K562 (cell line): ENCODE results near the gene CARD18. TPM values are rescaled to one million over a fixed set of nuclear protein-coding genes. Genes with fewer than 3 reads are reported as not detected.

Source experiments
- ATAC-seq: fragments of 200-7000 bp; cut with Tn5 transposase; 3 replicates; pipeline ENCODE4 v1.9.1; 2020; ENCODE audit warnings: moderate library complexity
- BruUV-seq: library from RNA; stranded (reverse); fragments of 400-500 nt; replicated peaks from 2 replicates; lab custom pipeline; 2021; lab: Mats Ljungman, UMichigan
- CTCF ChIA-PET: fragments of 300-600 bp; formaldehyde crosslinking; extraction: SDS; loops from one replicate; lab custom pipeline; 2021; ENCODE audit warnings: low intra/inter-chr PET ratio; lab: Yijun Ruan, JAX
- POLR2A ChIA-PET: fragments of 300-600, 350-650 bp; sonication (Branson Sonifier 250); formaldehyde crosslinking; extraction: SDS; loops from one replicate; lab custom pipeline; 2021; ENCODE audit warnings: antibody characterized with exemption, inconsistent platforms; lab: Yijun Ruan, JAX
- DNase-seq, 4 experiments: peaks; one replicate each; pipeline versions ENCODE4 v3.0.0 to v3.0.0-alpha.2; 2011 to 2018; ENCODE audit warnings: low spot score in 3 of 4, mixed read lengths in 3 of 4; ENCODE audit errors: extremely low read depth in 1 of 4
- FAIRE-seq: peaks from 2 replicates; lab custom pipeline; 2011; peaks lifted over from hg19 to GRCh38; lab: Jason Lieb, UNC
- H2AFZ ChIP-seq: 2 replicates; pipeline ENCODE4 v1.6.0; 2011; ENCODE audit warnings: low read depth, low read length, control low read depth, inconsistent platforms
- H3K27ac ChIP-seq: fragments of 200-600 bp; 3 replicates; pipeline ENCODE4 v1.8.0; 2011; ENCODE audit warnings: low read depth, mild to moderate bottlenecking, control low read depth, inconsistent platforms, low read length, moderate library complexity, mixed read lengths; ENCODE audit errors: extremely low read depth
- H3K27me3 ChIP-seq, 2 experiments: fragments of 300-600 bp in 1 of 2; 2 replicates in 1 of 2; 3 replicates in 1 of 2; pipeline versions ENCODE4 v1.6.0 to v1.8.0; 2011; ENCODE audit warnings: inconsistent platforms in 2 of 2, low read length in 2 of 2, mild to moderate bottlenecking in 1 of 2, mixed read lengths in 1 of 2, moderate library complexity in 1 of 2; ENCODE audit not compliant: control insufficient read depth in 2 of 2, insufficient read depth in 2 of 2
- H3K36me3 ChIP-seq: fragments of 300-600 bp; 3 replicates; pipeline ENCODE4 v1.8.0; 2011; ENCODE audit warnings: mild to moderate bottlenecking, low read length, inconsistent platforms; ENCODE audit not compliant: control insufficient read depth, insufficient read depth
- H3K4me1 ChIP-seq, 2 experiments: fragments of 200-600 bp in 1 of 2; replicated peaks in 1 of 2; 2 replicates in 1 of 2; 3 replicates in 1 of 2; pipeline versions ENCODE4 v1.5.1 to v1.8.0; 2011; ENCODE audit warnings: inconsistent platforms in 2 of 2, low read length in 2 of 2, mild to moderate bottlenecking in 1 of 2, mixed read lengths in 1 of 2, moderate library complexity in 1 of 2; ENCODE audit not compliant: control insufficient read depth in 2 of 2, insufficient read depth in 2 of 2
- H3K4me2 ChIP-seq: 2 replicates; pipeline ENCODE4 v1.6.1; 2011; ENCODE audit warnings: low read length, control low read depth, inconsistent platforms, mixed read lengths; ENCODE audit not compliant: insufficient read depth
- H3K4me3 ChIP-seq: fragments of 200-600 bp; sonication (generic), shearing (Covaris generic); 2 replicates; pipeline ENCODE4 v1.5.1; 2016; ENCODE audit warnings: control low read depth, inconsistent platforms
- H3K79me2 ChIP-seq: fragments of 200-600 bp; 3 replicates; pipeline ENCODE4 v1.8.0; 2011; ENCODE audit warnings: low read length, inconsistent platforms; ENCODE audit not compliant: control insufficient read depth, insufficient read depth
- H3K9ac ChIP-seq, 2 experiments: 2 replicates each; pipeline versions ENCODE4 v1.6.0 to v1.6.1; 2011; ENCODE audit warnings: low read depth in 2 of 2, low read length in 2 of 2, control low read depth in 1 of 2, inconsistent platforms in 1 of 2, mild to moderate bottlenecking in 1 of 2, mixed read lengths in 1 of 2; ENCODE audit not compliant: insufficient read depth in 1 of 2
- H3K9me1 ChIP-seq: one replicate; pipeline ENCODE4 v1.6.0; 2011; ENCODE audit warnings: inconsistent platforms, mild to moderate bottlenecking, low read length, moderate library complexity; ENCODE audit not compliant: control insufficient read depth, insufficient read depth
- H3K9me3 ChIP-seq: replicated peaks from 2 replicates; pipeline ENCODE4 v1.5.1; 2011; ENCODE audit warnings: low read depth, low read length, inconsistent platforms; ENCODE audit not compliant: control insufficient read depth, insufficient read depth
- H4K20me1 ChIP-seq: replicated peaks from 2 replicates; pipeline ENCODE4 v1.6.1; 2011; ENCODE audit warnings: low read length, inconsistent platforms, mixed read lengths; ENCODE audit not compliant: control insufficient read depth, insufficient read depth
- C11orf30 ChIP-seq: fragments of 450-650 bp; IDR thresholded peaks from 2 replicates; pipeline ENCODE4 v1.6.1; 2016; ENCODE audit warnings: low read depth, mild to moderate bottlenecking
- CXXC5 ChIP-seq: fragments of 250-450 bp; sonication (Bioruptor Pico); IDR thresholded peaks from 2 replicates; pipeline ENCODE4 v1.8.0; 2022; ENCODE audit warnings: inconsistent platforms, mild to moderate bottlenecking, moderate library complexity
- EGR1 ChIP-seq: fragments of 450-650 bp; conservative IDR thresholded peaks from 2 replicates; pipeline ENCODE4 v1.6.1; 2017; ENCODE audit warnings: mild to moderate bottlenecking
- ETV5 ChIP-seq: sonication (generic); formaldehyde crosslinking; IDR thresholded peaks from 2 replicates; pipeline ENCODE4 v1.4.0; 2020; ENCODE audit warnings: low read depth, mild to moderate bottlenecking, missing genetic modification reagents
- GATAD2B ChIP-seq: fragments of 450-650 bp; IDR thresholded peaks from 2 replicates; pipeline ENCODE4 v1.6.1; 2017; ENCODE audit warnings: mild to moderate bottlenecking, borderline replicate concordance
- KLF13 ChIP-seq: fragments of 450-650 bp; IDR thresholded peaks from 2 replicates; pipeline ENCODE4 v1.6.1; 2016; ENCODE audit warnings: missing genetic modification characterization, low read depth, mild to moderate bottlenecking, missing compliant biosample characterization, moderate library complexity, borderline replicate concordance
- NR1H2 ChIP-seq: sonication (generic); formaldehyde crosslinking; IDR thresholded peaks from 2 replicates; pipeline ENCODE4 v1.4.0; 2020; ENCODE audit warnings: mild to moderate bottlenecking, missing genetic modification reagents
- POLR2A ChIP-seq: fragments of 450-650 bp; conservative IDR thresholded peaks from 2 replicates; pipeline ENCODE4 v1.6.1; 2016
- WHSC1 ChIP-seq: IDR thresholded peaks from one replicate; pipeline ENCODE4 v1.6.1; 2012; ENCODE audit warnings: low read length, control low read depth, inconsistent platforms
- ZNF12 ChIP-seq: sonication (generic); formaldehyde crosslinking; IDR thresholded peaks from 2 replicates; pipeline ENCODE4 v1.4.0; 2020; ENCODE audit warnings: mild to moderate bottlenecking, missing genetic modification reagents
- ZNF174 ChIP-seq: fragments of 250-450 bp; sonication (Bioruptor Pico); IDR thresholded peaks from 2 replicates; pipeline ENCODE4 v1.4.0; 2020; ENCODE audit warnings: mild to moderate bottlenecking
- ZNF77 ChIP-seq: fragments of 250-450 bp; sonication (Bioruptor Pico); IDR thresholded peaks from 2 replicates; pipeline ENCODE4 v1.5.0; 2020
- in situ Hi-C: fragments of 300-500 bp; cut with MboI; formaldehyde crosslinking; loops from 4 replicates; pipeline ENCODE4 v1.15.0; 2018; ENCODE audit warnings: inconsistent platforms, mixed read lengths
- intact Hi-C: fragments of 100-400 bp; cut with micrococcal nuclease; formaldehyde crosslinking; loops from 2 replicates; pipeline ENCODE4 v1.14.2; 2022
- polyA plus RNA-seq, 8 experiments: library from polyadenylated mRNA; depleted of rRNA in 4 of 8; stranded (reverse) in 5 of 8; unstranded in 3 of 8; fragments of >200 nt; fragmentation: Nextera tagmentation in 2 of 8; fragmentation: Illumina TruSeq in 1 of 8; extraction: Ambion mirVana in 2 of 8; extraction: Trizol in 1 of 8; gene quantifications; 2 replicates each; pipeline versions ENCODE4 v1.2.1 to v1.2.3, GENCODE V29; 2011 to 2014; ENCODE audit warnings: inconsistent platforms in 1 of 8, missing spikeins in 1 of 8
- total RNA-seq, 7 experiments: library from RNA; depleted of rRNA in 6 of 7; stranded (reverse); fragments of >200 nt in 6 of 7; fragmentation: Illumina TruSeq in 2 of 7; extraction: Trizol in 2 of 7; gene quantifications; 2 replicates each; pipeline versions ENCODE4 v1.2.1 to v1.2.3, GENCODE V29; 2011 to 2021; ENCODE audit warnings: low replicate concordance in 1 of 7
- TF ChIP-seq, protein P1 (sequence below), 3 experiments: fragments of 200-800 bp in 1 of 3; fragments of 250-450 bp in 1 of 3; fragments of 450-650 bp in 1 of 3; sonication (Bioruptor Pico) in 1 of 3; sonication (Bioruptor generic) in 1 of 3; formaldehyde crosslinking in 1 of 3; IDR thresholded peaks; 2 replicates each; pipeline versions ENCODE4 v1.6.1 to v1.8.0; 2016 to 2022; ENCODE audit warnings: mild to moderate bottlenecking in 2 of 3, missing genetic modification characterization in 2 of 3, missing compliant biosample characterization in 1 of 3, moderate library complexity in 1 of 3
- TF ChIP-seq, protein P2 (sequence below): fragments of 250-450 bp; sonication (Bioruptor Pico); IDR thresholded peaks from 2 replicates; pipeline ENCODE4 v1.5.0; 2021; ENCODE audit warnings: mild to moderate bottlenecking, borderline replicate concordance
- TF ChIP-seq, protein P3 (sequence below): fragments of 450-650 bp; IDR thresholded peaks from 2 replicates; pipeline ENCODE4 v1.6.1; 2017; ENCODE audit warnings: mild to moderate bottlenecking, moderate library complexity

Gene CARD18
- total and polyA plus RNA-seq, 9 of the 15 experiments (the other 6 are each of a cell fraction or from before 2014, with no cell fraction given): 1.5 to 4.7 (median 2.9) TPM

DNA sequence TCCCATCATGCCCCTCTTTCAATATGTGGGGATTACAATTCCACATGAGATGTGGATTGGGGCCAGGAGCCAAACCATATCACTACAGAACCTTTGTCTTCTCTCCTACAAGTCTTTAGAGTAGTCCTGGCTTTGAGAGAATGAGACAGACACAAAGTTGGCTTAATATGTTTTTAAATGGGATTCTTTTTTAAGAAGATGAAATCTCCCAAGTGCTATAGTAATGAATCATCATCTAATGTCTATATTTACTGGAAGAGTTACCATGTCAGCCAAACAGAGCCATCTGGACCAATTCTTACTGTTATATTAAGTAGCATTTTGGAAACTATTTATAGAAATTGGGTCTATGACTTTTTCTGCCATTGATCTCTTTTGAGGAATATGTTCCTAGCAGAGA lies 38.1 kb upstream of the CARD18 start:
- Histone ChIP-seq H3K4me1 (no peaks in the 10 kb centered on the region), H3K79me2 (no peaks in the 10 kb centered on the region), H2AFZ (no peak overlapping the region), H3K9ac (no peak overlapping the region), H3K27ac (no peak overlapping the region), H3K36me3 (no peaks in the 10 kb centered on the region), H3K9me1 (no peaks in the 10 kb centered on the region), H3K27me3 (no peaks in the 10 kb centered on the region), H3K4me2 (no peak overlapping the region), H3K4me3 (no peak overlapping the region), H4K20me1 (no peaks in the 10 kb centered on the region), H3K9me3 (0 out of 2 replicates have a peak, but pooled peaks cover 2% of the 10 kb centered on the region)
- ChIA-PET POLR2A (no interaction called here), CTCF (no interaction called here)
- TF ChIP-seq ZNF174: no peak
- TF ChIP-seq, protein P1, sequence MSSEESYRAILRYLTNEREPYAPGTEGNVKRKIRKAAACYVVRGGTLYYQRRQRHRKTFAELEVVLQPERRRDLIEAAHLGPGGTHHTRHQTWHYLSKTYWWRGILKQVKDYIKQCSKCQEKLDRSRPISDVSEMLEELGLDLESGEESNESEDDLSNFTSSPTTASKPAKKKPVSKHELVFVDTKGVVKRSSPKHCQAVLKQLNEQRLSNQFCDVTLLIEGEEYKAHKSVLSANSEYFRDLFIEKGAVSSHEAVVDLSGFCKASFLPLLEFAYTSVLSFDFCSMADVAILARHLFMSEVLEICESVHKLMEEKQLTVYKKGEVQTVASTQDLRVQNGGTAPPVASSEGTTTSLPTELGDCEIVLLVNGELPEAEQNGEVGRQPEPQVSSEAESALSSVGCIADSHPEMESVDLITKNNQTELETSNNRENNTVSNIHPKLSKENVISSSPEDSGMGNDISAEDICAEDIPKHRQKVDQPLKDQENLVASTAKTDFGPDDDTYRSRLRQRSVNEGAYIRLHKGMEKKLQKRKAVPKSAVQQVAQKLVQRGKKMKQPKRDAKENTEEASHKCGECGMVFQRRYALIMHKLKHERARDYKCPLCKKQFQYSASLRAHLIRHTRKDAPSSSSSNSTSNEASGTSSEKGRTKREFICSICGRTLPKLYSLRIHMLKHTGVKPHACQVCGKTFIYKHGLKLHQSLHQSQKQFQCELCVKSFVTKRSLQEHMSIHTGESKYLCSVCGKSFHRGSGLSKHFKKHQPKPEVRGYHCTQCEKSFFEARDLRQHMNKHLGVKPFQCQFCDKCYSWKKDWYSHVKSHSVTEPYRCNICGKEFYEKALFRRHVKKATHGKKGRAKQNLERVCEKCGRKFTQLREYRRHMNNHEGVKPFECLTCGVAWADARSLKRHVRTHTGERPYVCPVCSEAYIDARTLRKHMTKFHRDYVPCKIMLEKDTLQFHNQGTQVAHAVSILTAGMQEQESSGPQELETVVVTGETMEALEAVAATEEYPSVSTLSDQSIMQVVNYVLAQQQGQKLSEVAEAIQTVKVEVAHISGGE (CRISPR knock-in tag; IDR thresholded peaks at IDR 0.05): no peak
- no peak for TF ChIP-seq EGR1
- TF ChIP-seq CXXC5 (CRISPR knock-in tag): no peak
- no peak for TF ChIP-seq ETV5 (CRISPR knock-in tag)
- TF ChIP-seq POLR2A: no peak
- TF ChIP-seq NR1H2 (CRISPR knock-in tag): no peak
- TF ChIP-seq ZNF77: no peak
- TF ChIP-seq GATAD2B: no peak
- TF ChIP-seq, protein P2, sequence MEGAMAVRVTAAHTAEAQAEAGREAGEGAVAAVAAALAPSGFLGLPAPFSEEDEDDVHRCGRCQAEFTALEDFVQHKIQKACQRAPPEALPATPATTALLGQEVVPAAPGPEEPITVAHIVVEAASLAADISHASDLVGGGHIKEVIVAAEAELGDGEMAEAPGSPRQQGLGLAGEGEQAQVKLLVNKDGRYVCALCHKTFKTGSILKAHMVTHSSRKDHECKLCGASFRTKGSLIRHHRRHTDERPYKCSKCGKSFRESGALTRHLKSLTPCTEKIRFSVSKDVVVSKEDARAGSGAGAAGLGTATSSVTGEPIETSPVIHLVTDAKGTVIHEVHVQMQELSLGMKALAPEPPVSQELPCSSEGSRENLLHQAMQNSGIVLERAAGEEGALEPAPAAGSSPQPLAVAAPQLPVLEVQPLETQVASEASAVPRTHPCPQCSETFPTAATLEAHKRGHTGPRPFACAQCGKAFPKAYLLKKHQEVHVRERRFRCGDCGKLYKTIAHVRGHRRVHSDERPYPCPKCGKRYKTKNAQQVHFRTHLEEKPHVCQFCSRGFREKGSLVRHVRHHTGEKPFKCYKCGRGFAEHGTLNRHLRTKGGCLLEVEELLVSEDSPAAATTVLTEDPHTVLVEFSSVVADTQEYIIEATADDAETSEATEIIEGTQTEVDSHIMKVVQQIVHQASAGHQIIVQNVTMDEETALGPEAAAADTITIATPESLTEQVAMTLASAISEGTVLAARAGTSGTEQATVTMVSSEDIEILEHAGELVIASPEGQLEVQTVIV: no peak
- TF ChIP-seq C11orf30: no peak
- TF ChIP-seq, protein P3, sequence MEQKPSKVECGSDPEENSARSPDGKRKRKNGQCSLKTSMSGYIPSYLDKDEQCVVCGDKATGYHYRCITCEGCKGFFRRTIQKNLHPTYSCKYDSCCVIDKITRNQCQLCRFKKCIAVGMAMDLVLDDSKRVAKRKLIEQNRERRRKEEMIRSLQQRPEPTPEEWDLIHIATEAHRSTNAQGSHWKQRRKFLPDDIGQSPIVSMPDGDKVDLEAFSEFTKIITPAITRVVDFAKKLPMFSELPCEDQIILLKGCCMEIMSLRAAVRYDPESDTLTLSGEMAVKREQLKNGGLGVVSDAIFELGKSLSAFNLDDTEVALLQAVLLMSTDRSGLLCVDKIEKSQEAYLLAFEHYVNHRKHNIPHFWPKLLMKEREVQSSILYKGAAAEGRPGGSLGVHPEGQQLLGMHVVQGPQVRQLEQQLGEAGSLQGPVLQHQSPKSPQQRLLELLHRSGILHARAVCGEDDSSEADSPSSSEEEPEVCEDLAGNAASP: no peak
- no peak for TF ChIP-seq WHSC1
- no peak for TF ChIP-seq ZNF12 (CRISPR knock-in tag)
- TF ChIP-seq KLF13: no peak
- FAIRE-seq (no peak), DNase-seq (no peak), ATAC-seq (no peak)
- intact Hi-C loops: no loop called here
- in situ Hi-C loops: no loop called here
- BruUV-seq: no TSS peak
